Lung (tissue), 12 donors: Measurements from ENCODE around the gene GRK6. TPM values are rescaled to one million over a fixed set of nuclear protein-coding genes. Genes with fewer than 3 reads are reported as not detected.
A peak's percentile ranks its signal among the peaks of the same experiment; 100 is the strongest.

Experiments used
- ATAC-seq: fragments of 200-7000 bp; cut with Tn5 transposase; one replicate; pipeline ENCODE4 v1.9.1; 2020; ENCODE audit warnings: moderate number of reproducible peaks; ENCODE audit not compliant: insufficient read depth, low FRiP score
- DNase-seq, 3 donors: peaks; one replicate each; pipeline ENCODE4 v3.0.0-alpha.2; 2013 to 2017
- H3K27ac ChIP-seq, 2 donors: one replicate each; pipeline ENCODE4 v1.5.1; 2013; ENCODE audit warnings: mild to moderate bottlenecking in 2 of 2, moderate library complexity in 2 of 2, control low read depth in 1 of 2, inconsistent platforms in 1 of 2, low read depth in 1 of 2, low read length in 1 of 2
- H3K27me3 ChIP-seq, 3 donors: one replicate each; pipeline ENCODE4 v1.5.1; 2013; ENCODE audit warnings: low read length in 2 of 3; ENCODE audit not compliant: control insufficient read depth in 3 of 3, insufficient read depth in 3 of 3
- H3K36me3 ChIP-seq, 4 donors: one replicate each; pipeline ENCODE4 v1.5.1; 2013; ENCODE audit warnings: low read length in 4 of 4, mild to moderate bottlenecking in 1 of 4, moderate library complexity in 1 of 4; ENCODE audit not compliant: control insufficient read depth in 4 of 4, insufficient read depth in 4 of 4
- H3K4me1 ChIP-seq, 5 donors: one replicate each; pipeline ENCODE4 v1.5.1; 2013; ENCODE audit warnings: low read length in 5 of 5, mild to moderate bottlenecking in 2 of 5, moderate library complexity in 1 of 5; ENCODE audit not compliant: control insufficient read depth in 5 of 5, insufficient read depth in 5 of 5
- H3K4me3 ChIP-seq: one replicate; pipeline ENCODE4 v1.5.1; 2013; ENCODE audit warnings: mild to moderate bottlenecking, control low read depth, moderate library complexity
- H3K9ac ChIP-seq, 2 donors: one replicate each; pipeline ENCODE4 v1.5.1; 2013; ENCODE audit warnings: low read length in 2 of 2, control low read depth in 1 of 2; ENCODE audit not compliant: insufficient read depth in 1 of 2
- H3K9me3 ChIP-seq, 4 donors: one replicate each; pipeline ENCODE4 v1.5.1; 2013; ENCODE audit warnings: low read length in 3 of 4, mild to moderate bottlenecking in 1 of 4, moderate library complexity in 1 of 4; ENCODE audit not compliant: control insufficient read depth in 4 of 4, insufficient read depth in 3 of 4
- CTCF ChIP-seq: IDR thresholded peaks from 2 replicates; pipeline ENCODE4 v1.5.1; 2012; ENCODE audit warnings: mild to moderate bottlenecking; ENCODE audit errors: control extremely low read depth, extremely low read depth
- WGBS, 2 donors: extraction: QIAGEN DNeasy Blood & Tissue Kit; methylation state at CpG; one replicate each; pipeline ENCODE4 v1.1.7; 2013; 5-methylcytosine and 5-hydroxymethylcytosine counted together
- polyA plus RNA-seq, 2 donors: library from polyadenylated mRNA; stranded (reverse); fragments of 200-250 nt; gene quantifications; one replicate each; pipeline ENCODE4 v1.2.1, GENCODE V29; 2013
- total RNA-seq, 2 donors: library from RNA; depleted of rRNA in 1 of 2; stranded (reverse); fragments of >200 nt in 1 of 2; gene quantifications; one replicate each; pipeline ENCODE4 v1.2.1, GENCODE V29; 2014 to 2021
- donor health status: control.
- donor health status: control.
- donor health status: Bipolar disorder and iron deficiency.
- donor health status: healthy.
- donor health status: DM: yes; HTN: yes; CAD: no.

GRK6 gene
- total and polyA plus RNA-seq, 4 donors: 20.7 to 68.0 (median 40.3) TPM

- Histone ChIP-seq H3K4me1 (peaks cover 0 to 36% (median 18%) of the 10 kb centered on the region in 5 donors), H3K27ac (no peak overlapping the region), H3K4me3 (no peak overlapping the region), H3K9me3 (peaks cover 0 to 2% (median 0%) of the 10 kb centered on the region in 4 donors), H3K36me3 (no peaks in the 10 kb centered on the region), H3K9ac (no peak overlapping the region), H3K27me3 (peaks cover 0 to 54% (median 41%) of the 10 kb centered on the region in 3 donors)
- 9 to 17% methylated on average over 49 of the region's 49 CpGs for WGBS, 2 donors
- peak; percentile 39 for TF ChIP-seq CTCF
- ATAC-seq: peak; percentile 48
- peak; percentile 40 to 64 (median 62) for DNase-seq
Observed at GRCh38 chr5:177402271-177403043, 24.0 kb upstream of the GRK6 start.

GRCh38 chr5:177403102-177403791 lies 23.2 kb upstream of the GRK6 start:
- H3K4me3 ChIP-seq: no peak overlapping the region
- peaks cover 0 to 52% (median 41%) of the 10 kb centered on the region in 3 donors for H3K27me3 ChIP-seq
- H3K36me3 ChIP-seq: no peaks in the 10 kb centered on the region
- H3K9ac ChIP-seq: no peak overlapping the region
- WGBS, 2 donors: 2% methylated on average over 53 to 61 of the region's 61 CpGs
- peaks cover 0 to 36% (median 18%) of the 10 kb centered on the region in 5 donors for H3K4me1 ChIP-seq
- H3K9me3 ChIP-seq: peaks cover 0 to 2% (median 0%) of the 10 kb centered on the region in 4 donors
- ATAC-seq: no peak
- no peak overlapping the region for H3K27ac ChIP-seq
- no peak for DNase-seq
- TF ChIP-seq CTCF: no peak

- peaks cover 0 to 36% (median 18%) of the 10 kb centered on the region in 5 donors for H3K4me1 ChIP-seq
- DNase-seq (peak; percentile 83 to 88 (median 87)), ATAC-seq (peak; percentile 89)
- no peak overlapping the region for H3K9ac ChIP-seq
- WGBS, 2 donors: 0 to 1% methylated on average over 61 to 93 of the region's 93 CpGs
- H3K9me3 ChIP-seq: peaks cover 0 to 2% (median 0%) of the 10 kb centered on the region in 4 donors
- H3K36me3 ChIP-seq: no peaks in the 10 kb centered on the region
- peaks cover 0 to 45% (median 41%) of the 10 kb centered on the region in 3 donors for H3K27me3 ChIP-seq
- peak; percentile 88 for TF ChIP-seq CTCF
- peak overlapping the region; percentile 26 for H3K4me3 ChIP-seq
- no peak overlapping the region for H3K27ac ChIP-seq
Observed at GRCh38 chr5:177403792-177404640, 22.5 kb upstream of the GRK6 start.
